Trophoblast cell (in vitro differentiated cells and primary cell): ENCODE data around the gene DZANK1.

Experiments
- DNase-seq, 2 donors: peaks; one replicate each; pipeline ENCODE4 v3.0.0-alpha.2; 2016
- H2AFZ ChIP-seq: 2 replicates; pipeline ENCODE4 v1.6.1; 2013; ENCODE audit warnings: low read length, moderate library complexity, mild to moderate bottlenecking; ENCODE audit not compliant: insufficient read depth, poor library complexity
- H2AK5ac ChIP-seq: 2 replicates; pipeline ENCODE4 v1.6.1; 2013; ENCODE audit warnings: mild to moderate bottlenecking, low read length
- H2BK120ac ChIP-seq: 2 replicates; pipeline ENCODE4 v1.6.1; 2013; ENCODE audit warnings: low read length, mild to moderate bottlenecking, moderate library complexity; ENCODE audit not compliant: insufficient read depth, poor library complexity
- H2BK12ac ChIP-seq: 2 replicates; pipeline ENCODE4 v1.6.1; 2013; ENCODE audit warnings: mild to moderate bottlenecking, low read length, moderate library complexity
- H2BK5ac ChIP-seq: 2 replicates; pipeline ENCODE4 v1.6.1; 2013; ENCODE audit warnings: low read length, low read depth, moderate library complexity, mild to moderate bottlenecking; ENCODE audit not compliant: poor library complexity
- H3K14ac ChIP-seq: 2 replicates; pipeline ENCODE4 v1.6.1; 2013; ENCODE audit warnings: mild to moderate bottlenecking, low read length
- H3K18ac ChIP-seq: 2 replicates; pipeline ENCODE4 v1.6.1; 2013; ENCODE audit warnings: mild to moderate bottlenecking, low read length
- H3K23ac ChIP-seq: 2 replicates; pipeline ENCODE4 v1.6.1; 2013; ENCODE audit warnings: low read length
- H3K27ac ChIP-seq: 2 replicates; pipeline ENCODE4 v1.5.1; 2013; ENCODE audit warnings: low read depth, mild to moderate bottlenecking, inconsistent platforms, low read length, moderate library complexity
- H3K27me3 ChIP-seq: 2 replicates; pipeline ENCODE4 v1.6.1; 2013; ENCODE audit warnings: inconsistent platforms, mild to moderate bottlenecking, low read length, moderate library complexity; ENCODE audit not compliant: insufficient read depth
- H3K36me3 ChIP-seq, 2 experiments: 1 replicate in 1 of 2; 2 replicates in 1 of 2; pipeline ENCODE4 v1.6.1; 2013; ENCODE audit warnings: low read length in 2 of 2, mild to moderate bottlenecking in 2 of 2, moderate library complexity in 1 of 2; ENCODE audit not compliant: insufficient read depth in 2 of 2, control insufficient read depth in 1 of 2
- H3K4ac ChIP-seq: 2 replicates; pipeline ENCODE4 v1.6.1; 2013; ENCODE audit warnings: low read depth, mild to moderate bottlenecking, low read length, moderate library complexity
- H3K4me1 ChIP-seq, 2 experiments: 1 replicate in 1 of 2; 2 replicates in 1 of 2; pipeline ENCODE4 v1.6.1; 2013; ENCODE audit warnings: low read length in 2 of 2, mild to moderate bottlenecking in 2 of 2, moderate library complexity in 1 of 2; ENCODE audit not compliant: insufficient read depth in 2 of 2, control insufficient read depth in 1 of 2
- H3K4me2 ChIP-seq: 2 replicates; pipeline ENCODE4 v1.6.1; 2013; ENCODE audit warnings: inconsistent platforms, mild to moderate bottlenecking, low read length, moderate library complexity
- H3K4me3 ChIP-seq: 2 replicates; pipeline ENCODE4 v1.5.1; 2013; ENCODE audit warnings: mild to moderate bottlenecking, low read depth, low read length, inconsistent platforms
- H3K79me1 ChIP-seq: one replicate; pipeline ENCODE4 v1.6.1; 2013; ENCODE audit warnings: low read length
- H3K79me2 ChIP-seq: 2 replicates; pipeline ENCODE4 v1.6.1; 2013; ENCODE audit warnings: low read length, mild to moderate bottlenecking; ENCODE audit not compliant: control insufficient read depth, insufficient read depth, poor library complexity
- H3K9ac ChIP-seq: 2 replicates; pipeline ENCODE4 v1.6.1; 2013; ENCODE audit warnings: mild to moderate bottlenecking, low read length
- H3K9me3 ChIP-seq: 2 replicates; pipeline ENCODE4 v1.6.1; 2013; ENCODE audit warnings: low read depth, mild to moderate bottlenecking, control low read depth, inconsistent platforms, low read length; ENCODE audit not compliant: insufficient read depth
- H4K12ac ChIP-seq: 2 replicates; pipeline ENCODE4 v1.6.1; 2013; ENCODE audit warnings: low read depth, mild to moderate bottlenecking, low read length, moderate library complexity
- H4K8ac ChIP-seq: 2 replicates; pipeline ENCODE4 v1.6.1; 2013; ENCODE audit warnings: low read depth, mild to moderate bottlenecking, low read length, moderate library complexity
- H4K91ac ChIP-seq: one replicate; pipeline ENCODE4 v1.6.1; 2013; ENCODE audit warnings: low read depth, mild to moderate bottlenecking, low read length, moderate library complexity
- WGBS: extraction: QIAGEN DNeasy Blood & Tissue Kit; methylation state at CpG from one replicate; pipeline ENCODE4 v1.1.7; 2013; ENCODE audit warnings: missing lambda C conversion rate; ENCODE audit not compliant: insufficient read length, insufficient coverage; ENCODE audit errors: extremely low coverage; 5-methylcytosine and 5-hydroxymethylcytosine counted together

DZANK1 gene

DNA sequence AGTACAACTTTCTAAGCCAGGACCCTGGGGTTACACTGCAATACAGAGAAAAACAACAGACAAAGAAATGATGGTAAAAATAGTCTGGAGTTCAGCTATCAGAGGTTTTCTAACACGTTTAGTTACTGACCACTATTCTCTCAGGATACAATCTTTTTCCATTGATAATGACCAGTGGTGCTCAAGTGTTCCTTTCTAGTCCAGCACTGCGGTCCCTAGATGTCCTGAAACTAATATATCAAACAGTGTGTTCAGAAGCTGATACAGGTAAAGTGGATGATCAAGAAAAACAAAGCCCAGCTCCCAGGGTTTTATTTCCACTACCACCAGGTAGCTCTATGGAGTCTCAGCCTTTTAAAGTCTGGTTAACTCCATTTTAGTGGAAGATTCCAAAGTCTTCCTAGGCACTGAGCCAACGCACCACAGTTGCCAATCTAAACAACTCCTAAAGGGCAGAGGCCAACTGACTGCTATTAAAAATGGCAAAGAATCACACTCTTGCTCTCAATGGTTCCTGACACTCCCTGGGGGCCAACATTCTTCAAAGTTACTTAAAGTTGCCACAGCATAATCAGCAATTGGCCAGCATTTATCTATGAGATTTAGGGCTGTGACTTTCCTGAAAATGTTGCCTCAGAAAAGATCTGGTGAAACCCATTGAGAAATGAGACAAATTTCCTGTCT lies 38.2 kb downstream of the DZANK1 start:
- Histone ChIP-seq H3K9ac (no peak overlapping the region), H3K4me2 (no peak overlapping the region), H3K4me1 (no peaks in the 10 kb centered on the region), H3K4ac (no peak overlapping the region), H2AFZ (no peak overlapping the region), H3K27me3 (no peaks in the 10 kb centered on the region), H4K8ac (no peak overlapping the region), H3K79me1 (no peaks in the 10 kb centered on the region), H3K36me3 (no peaks in the 10 kb centered on the region), H3K14ac (no peak overlapping the region), H2BK12ac (no peak overlapping the region), H3K4me3 (no peak overlapping the region), H3K27ac (no peak overlapping the region), H4K12ac (no peak overlapping the region), H4K91ac (no peak overlapping the region), H3K9me3 (no peaks in the 10 kb centered on the region), H3K79me2 (no peaks in the 10 kb centered on the region), H2AK5ac (no peak overlapping the region), H2BK5ac (no peak overlapping the region), H2BK120ac (no peak overlapping the region), H3K23ac (no peak overlapping the region), H3K18ac (no peak overlapping the region)
- DNase-seq: no peak
- no CpG with 5 or more reads among the region's 3 CpGs for WGBS

DNA sequence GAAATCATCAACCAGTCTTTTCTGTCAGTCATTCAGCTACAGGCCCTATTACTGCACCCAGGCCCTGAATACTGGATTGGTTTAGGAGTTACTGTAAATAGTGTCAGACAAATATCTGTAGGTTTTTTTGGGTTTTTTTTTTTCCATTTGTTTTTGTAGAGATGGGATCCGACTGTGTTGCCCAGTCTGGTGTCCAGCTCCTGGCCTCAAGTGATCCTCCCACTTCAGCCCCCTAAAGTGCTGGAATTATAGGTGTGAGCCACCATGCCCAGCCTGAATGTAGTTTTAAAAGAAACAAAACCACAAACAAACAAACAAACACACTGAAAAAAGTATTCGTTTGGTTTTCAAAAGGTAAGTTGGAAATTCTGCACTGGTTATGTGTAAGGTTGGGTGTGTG lies 39.6 kb downstream of the DZANK1 start:
- no peak overlapping the region for H4K91ac ChIP-seq
- no peak overlapping the region for H4K12ac ChIP-seq
- no peak overlapping the region for H4K8ac ChIP-seq
- no peak overlapping the region for H3K27ac ChIP-seq
- no peak overlapping the region for H2AK5ac ChIP-seq
- H3K36me3 ChIP-seq: no peaks in the 10 kb centered on the region
- H2BK120ac ChIP-seq: no peak overlapping the region
- H3K79me1 ChIP-seq: no peaks in the 10 kb centered on the region
- no peak overlapping the region for H3K4me3 ChIP-seq
- H3K79me2 ChIP-seq: no peaks in the 10 kb centered on the region
- no peak overlapping the region for H3K4ac ChIP-seq
- no peaks in the 10 kb centered on the region for H3K9me3 ChIP-seq
- no CpG with 5 or more reads among the region's 2 CpGs for WGBS
- H3K14ac ChIP-seq: no peak overlapping the region
- H2BK5ac ChIP-seq: no peak overlapping the region
- H3K4me1 ChIP-seq: no peaks in the 10 kb centered on the region
- DNase-seq: no peak
- H3K9ac ChIP-seq: no peak overlapping the region
- no peak overlapping the region for H3K4me2 ChIP-seq
- H3K23ac ChIP-seq: no peak overlapping the region
- H3K27me3 ChIP-seq: no peaks in the 10 kb centered on the region
- H3K18ac ChIP-seq: no peak overlapping the region
- no peak overlapping the region for H2AFZ ChIP-seq
- no peak overlapping the region for H2BK12ac ChIP-seq

DNA sequence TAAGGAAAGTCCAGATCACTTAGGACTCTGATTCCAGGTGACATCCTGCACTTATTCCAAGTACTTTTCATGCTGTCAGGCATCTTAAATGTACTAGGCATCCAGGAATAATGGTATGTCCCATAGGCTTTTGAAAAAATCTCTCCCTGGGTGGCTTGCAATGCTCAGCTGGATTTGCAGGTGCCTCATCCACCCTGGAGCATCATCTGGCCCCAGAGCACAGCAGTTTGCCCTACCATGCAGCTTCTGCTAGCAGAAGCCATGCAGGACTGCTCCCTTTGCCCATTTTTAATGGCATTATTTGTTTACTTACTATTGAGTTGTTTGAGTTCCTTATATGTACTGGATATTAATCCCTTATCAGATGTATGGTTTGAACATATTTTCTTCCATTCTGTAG lies 45.2 kb downstream of the DZANK1 start:
- H4K12ac ChIP-seq: no peak overlapping the region

GRCh38 chr20:18416486-18416885 lies 50.3 kb downstream of the DZANK1 start:
- Histone ChIP-seq H4K8ac (no peak overlapping the region), H3K36me3 (no peaks in the 10 kb centered on the region), H3K4me3 (no peak overlapping the region), H3K9me3 (no peaks in the 10 kb centered on the region), H2BK120ac (no peak overlapping the region), H3K4ac (no peak overlapping the region), H3K4me1 (no peaks in the 10 kb centered on the region), H3K27me3 (no peaks in the 10 kb centered on the region), H3K9ac (no peak overlapping the region), H3K23ac (no peak overlapping the region), H2AFZ (no peak overlapping the region), H2BK5ac (no peak overlapping the region), H2BK12ac (no peak overlapping the region), H4K91ac (no peak overlapping the region), H4K12ac (no peak overlapping the region), H3K14ac (no peak overlapping the region), H2AK5ac (no peak overlapping the region), H3K79me2 (no peaks in the 10 kb centered on the region), H3K79me1 (no peaks in the 10 kb centered on the region), H3K4me2 (no peak overlapping the region), H3K18ac (no peak overlapping the region), H3K27ac (no peak overlapping the region)
- DNase-seq: no peak
- no CpG with 5 or more reads among the region's 5 CpGs for WGBS

More for the DNA sequence above, 45.2 kb downstream of the DZANK1 start:
- no peaks in the 10 kb centered on the region for H3K9me3 ChIP-seq
- no peak overlapping the region for H3K4me2 ChIP-seq
- no peak overlapping the region for H3K14ac ChIP-seq
- no peak overlapping the region for H2BK120ac ChIP-seq
- H3K9ac ChIP-seq: no peak overlapping the region
- H3K27ac ChIP-seq: no peak overlapping the region
- H2BK12ac ChIP-seq: no peak overlapping the region
- no peak overlapping the region for H3K18ac ChIP-seq
- no peaks in the 10 kb centered on the region for H3K79me1 ChIP-seq
- no peak overlapping the region for H3K4ac ChIP-seq
- no peak overlapping the region for H2AK5ac ChIP-seq
- H2AFZ ChIP-seq: no peak overlapping the region
- no peaks in the 10 kb centered on the region for H3K4me1 ChIP-seq
- H4K8ac ChIP-seq: no peak overlapping the region
- H3K23ac ChIP-seq: no peak overlapping the region
- H2BK5ac ChIP-seq: no peak overlapping the region
- H3K79me2 ChIP-seq: no peaks in the 10 kb centered on the region
- no peaks in the 10 kb centered on the region for H3K36me3 ChIP-seq
- no peak overlapping the region for H3K4me3 ChIP-seq
- H4K91ac ChIP-seq: no peak overlapping the region
- no peak for DNase-seq
- no peaks in the 10 kb centered on the region for H3K27me3 ChIP-seq
